Ammon's horn (tissue), 1 donor: ENCODE measurements around the gene TNS3.

Source experiments
- DNase-seq: peaks from one replicate; pipeline ENCODE4 v3.0.0-alpha.2; 2016; ENCODE audit warnings: low spot score

TNS3 gene

GRCh38 chr7:47521816-47522561, 59.9 kb downstream of the TNS3 start:
- DNase-seq, result no peak

- no peak for DNase-seq
Observed at GRCh38 chr7:47521011-47521795, 60.7 kb downstream of the TNS3 start.

GRCh38 chr7:47520406-47520805, 61.5 kb downstream of the TNS3 start:
- DNase-seq, result no peak

GRCh38 chr7:47518827-47519226, 63.1 kb downstream of the TNS3 start:
- no peak for DNase-seq

- no peak for DNase-seq
Observed at GRCh38 chr7:47517821-47518480, 64.0 kb downstream of the TNS3 start.

- no peak for DNase-seq
Observed at GRCh38 chr7:47516985-47517600, 64.8 kb downstream of the TNS3 start.

- no peak for DNase-seq
Observed at GRCh38 chr7:47516386-47516785, 65.5 kb downstream of the TNS3 start.

- no peak for DNase-seq
Observed at GRCh38 chr7:47515305-47515834, 66.5 kb downstream of the TNS3 start.

GRCh38 chr7:47514818-47515217, 67.1 kb downstream of the TNS3 start:
- DNase-seq, result no peak

- no peak for DNase-seq
Observed at GRCh38 chr7:47514367-47514766, 67.5 kb downstream of the TNS3 start.

- peak; percentile 47 for DNase-seq
Observed at GRCh38 chr7:47513741-47514241, 68.1 kb downstream of the TNS3 start.

- DNase-seq, result no peak
Observed at GRCh38 chr7:47512481-47513176, 69.3 kb downstream of the TNS3 start.

GRCh38 chr7:47511699-47512370, 70.1 kb downstream of the TNS3 start:
- no peak for DNase-seq

- no peak for DNase-seq
Observed at GRCh38 chr7:47510786-47511185, 71.1 kb downstream of the TNS3 start.

GRCh38 chr7:47510192-47510591, 71.7 kb downstream of the TNS3 start:
- DNase-seq, result no peak

GRCh38 chr7:47509571-47509970, 72.3 kb downstream of the TNS3 start:
- no peak for DNase-seq

GRCh38 chr7:47508389-47509380, 73.2 kb downstream of the TNS3 start:
- no peak for DNase-seq

GRCh38 chr7:47507522-47507921, 74.4 kb downstream of the TNS3 start:
- DNase-seq, result no peak
